Left ventricle myocardium inferior (tissue), 1 donor: ENCODE measurements around the gene ZCCHC4. TPM values are rescaled to one million over a fixed set of nuclear protein-coding genes. Genes with fewer than 3 reads are reported as not detected.

Experiments
- DNase-seq: peaks from one replicate; pipeline ENCODE4 v3.0.0-alpha.2; 2020
- H3K27ac ChIP-seq: fragments of 200-600 bp; replicated peaks from 2 replicates; pipeline ENCODE4 v1.8.0; 2021
- H3K27me3 ChIP-seq: fragments of 200-600 bp; 2 replicates; pipeline ENCODE4 v1.8.0; 2021; ENCODE audit warnings: low read depth
- H3K36me3 ChIP-seq: fragments of 200-600 bp; 2 replicates; pipeline ENCODE4 v1.8.0; 2021
- H3K4me1 ChIP-seq: fragments of 200-600 bp; 2 replicates; pipeline ENCODE4 v1.8.0; 2021
- H3K4me3 ChIP-seq: fragments of 200-600 bp; 2 replicates; pipeline ENCODE4 v1.8.0; 2021; ENCODE audit warnings: mild to moderate bottlenecking, moderate library complexity
- H3K9me3 ChIP-seq: fragments of 200-600 bp; replicated peaks from 2 replicates; pipeline ENCODE4 v1.8.0; 2021
- intact Hi-C: fragments of 100-400 bp; cut with micrococcal nuclease; formaldehyde crosslinking; loops from one replicate; pipeline ENCODE4 v1.11.0; 2022
- total RNA-seq: library from RNA; stranded (reverse); fragmentation: NEBNext Ultra II Directional; extraction: Animal tissue kit (Norgen Biotek cat#: 25700); gene quantifications from one replicate; pipeline ENCODE4 v1.2.1, GENCODE V29; 2021
- TF ChIP-seq, protein P1 (sequence below): fragments of 200-600 bp; IDR thresholded peaks from 2 replicates; pipeline ENCODE4 v1.8.0; 2021; ENCODE audit warnings: antibody characterized with exemption, mild to moderate bottlenecking, borderline replicate concordance
- donor health status: DM: no; HTN: yes; CAD: no; lungs with severe emphysema.

Gene ZCCHC4
- total RNA-seq, 1 donor from 2014 or later, result 8.7 TPM

DNA sequence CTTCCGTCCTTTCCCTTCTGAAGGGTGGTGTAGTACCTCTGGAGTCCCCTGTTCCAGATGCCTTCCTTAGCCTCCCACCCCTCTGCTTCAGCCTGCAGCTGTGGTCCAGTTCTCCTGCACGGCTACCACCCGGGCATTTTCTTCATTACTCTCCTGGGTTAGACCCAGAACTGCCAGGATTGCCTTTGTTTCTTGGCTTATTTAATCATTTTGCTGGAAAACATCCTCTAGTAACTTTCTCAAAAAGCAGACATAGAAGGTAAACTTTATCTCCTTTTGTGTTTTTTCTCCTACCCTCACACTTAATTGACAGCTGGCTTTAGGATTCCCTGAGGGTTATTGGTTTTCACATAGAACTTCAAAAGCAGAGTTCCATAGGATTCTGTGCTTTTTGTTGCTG, 84.7 kb downstream of the ZCCHC4 start:
- Histone ChIP-seq H3K36me3 (peaks cover 97% of the 10 kb centered on the region), H3K4me1 (no peaks in the 10 kb centered on the region), H3K4me3 (no peak overlapping the region), H3K27ac (no peak overlapping the region), H3K9me3 (peaks cover 9% of the 10 kb centered on the region), H3K27me3 (no peaks in the 10 kb centered on the region)
- TF ChIP-seq, protein P1, sequence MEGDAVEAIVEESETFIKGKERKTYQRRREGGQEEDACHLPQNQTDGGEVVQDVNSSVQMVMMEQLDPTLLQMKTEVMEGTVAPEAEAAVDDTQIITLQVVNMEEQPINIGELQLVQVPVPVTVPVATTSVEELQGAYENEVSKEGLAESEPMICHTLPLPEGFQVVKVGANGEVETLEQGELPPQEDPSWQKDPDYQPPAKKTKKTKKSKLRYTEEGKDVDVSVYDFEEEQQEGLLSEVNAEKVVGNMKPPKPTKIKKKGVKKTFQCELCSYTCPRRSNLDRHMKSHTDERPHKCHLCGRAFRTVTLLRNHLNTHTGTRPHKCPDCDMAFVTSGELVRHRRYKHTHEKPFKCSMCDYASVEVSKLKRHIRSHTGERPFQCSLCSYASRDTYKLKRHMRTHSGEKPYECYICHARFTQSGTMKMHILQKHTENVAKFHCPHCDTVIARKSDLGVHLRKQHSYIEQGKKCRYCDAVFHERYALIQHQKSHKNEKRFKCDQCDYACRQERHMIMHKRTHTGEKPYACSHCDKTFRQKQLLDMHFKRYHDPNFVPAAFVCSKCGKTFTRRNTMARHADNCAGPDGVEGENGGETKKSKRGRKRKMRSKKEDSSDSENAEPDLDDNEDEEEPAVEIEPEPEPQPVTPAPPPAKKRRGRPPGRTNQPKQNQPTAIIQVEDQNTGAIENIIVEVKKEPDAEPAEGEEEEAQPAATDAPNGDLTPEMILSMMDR, result no peak
- intact Hi-C loops, result no loop called here
- DNase-seq, result no peak

DNA sequence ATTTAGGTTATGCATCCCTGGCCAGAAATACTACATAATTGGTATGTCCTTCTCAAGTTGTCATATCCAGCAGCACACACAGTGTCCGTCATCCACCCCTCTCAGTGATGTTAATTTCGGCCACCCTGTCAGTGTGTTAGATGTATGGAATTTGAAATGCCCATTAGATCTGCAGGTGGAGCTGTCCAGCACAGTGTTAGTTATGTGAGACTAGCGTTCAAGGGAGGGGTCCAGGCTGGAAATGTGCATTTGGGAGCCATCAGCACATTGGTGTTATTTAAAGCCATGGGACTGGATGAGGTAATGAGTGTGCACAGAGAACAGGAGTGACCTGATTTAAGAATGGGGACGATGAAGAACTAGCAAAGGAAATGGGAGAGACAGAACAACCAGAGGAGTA, 86.9 kb downstream of the ZCCHC4 start:
- no peak for DNase-seq
- H3K4me1 ChIP-seq, result no peaks in the 10 kb centered on the region
- no peak overlapping the region for H3K27ac ChIP-seq
- peaks cover 96% of the 10 kb centered on the region for H3K36me3 ChIP-seq
- H3K4me3 ChIP-seq, result no peak overlapping the region
- no peaks in the 10 kb centered on the region for H3K27me3 ChIP-seq
- intact Hi-C loops, result no loop called here
- TF ChIP-seq, protein P1, result no peak
- H3K9me3 ChIP-seq, result peaks cover 9% of the 10 kb centered on the region

DNA sequence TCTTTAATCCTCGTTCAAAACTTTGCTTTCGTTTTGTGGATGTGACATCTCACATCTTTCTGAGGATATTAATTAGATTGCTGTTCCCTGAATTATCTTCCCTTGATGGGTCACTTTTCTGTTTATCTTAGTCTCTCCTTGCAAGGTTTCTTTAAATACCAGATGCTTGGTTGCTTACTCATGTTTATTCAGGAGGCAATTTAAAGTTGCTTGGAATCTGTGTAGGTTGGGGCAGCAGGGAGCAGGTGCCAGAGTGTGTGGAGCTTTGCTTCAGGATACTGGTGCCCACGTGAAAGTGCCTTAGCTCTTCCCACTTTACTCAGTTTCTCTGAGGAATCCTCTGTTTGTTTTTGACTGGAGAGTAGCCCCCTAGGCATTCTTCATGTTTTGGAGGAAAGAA, 88.5 kb downstream of the ZCCHC4 start:
- Histone ChIP-seq H3K4me1 (no peaks in the 10 kb centered on the region), H3K4me3 (no peak overlapping the region), H3K36me3 (peaks cover 96% of the 10 kb centered on the region), H3K27me3 (no peaks in the 10 kb centered on the region), H3K9me3 (peaks cover 9% of the 10 kb centered on the region), H3K27ac (no peak overlapping the region)
- intact Hi-C loops, result no loop called here
- DNase-seq, result no peak
- TF ChIP-seq, protein P1, result no peak

DNA sequence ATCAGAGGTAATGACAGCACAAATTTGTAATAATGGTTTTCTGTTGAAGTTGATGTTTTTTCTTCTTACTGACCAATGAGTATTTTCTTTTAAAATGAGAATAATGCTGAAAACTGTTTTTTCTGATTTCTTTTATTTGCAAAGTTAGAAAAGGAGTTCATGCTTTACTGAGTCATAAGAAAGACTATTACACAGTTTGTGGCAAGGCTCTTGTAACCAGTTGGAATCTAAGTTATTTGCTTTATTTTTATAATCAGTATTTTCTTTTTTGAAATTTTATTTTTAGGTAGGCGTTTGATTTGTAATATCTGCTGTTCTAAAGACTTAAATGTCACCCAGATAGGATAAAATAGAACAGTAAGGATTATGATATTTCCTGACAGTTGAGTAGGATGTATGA, 89.9 kb downstream of the ZCCHC4 start:
- Histone ChIP-seq H3K4me1 (no peaks in the 10 kb centered on the region), H3K9me3 (peaks cover under 1% of the 10 kb centered on the region), H3K27ac (no peak overlapping the region), H3K4me3 (no peak overlapping the region), H3K27me3 (no peaks in the 10 kb centered on the region), H3K36me3 (peaks cover 96% of the 10 kb centered on the region)
- TF ChIP-seq, protein P1, result no peak
- intact Hi-C loops, result no loop called here
- no peak for DNase-seq

DNA sequence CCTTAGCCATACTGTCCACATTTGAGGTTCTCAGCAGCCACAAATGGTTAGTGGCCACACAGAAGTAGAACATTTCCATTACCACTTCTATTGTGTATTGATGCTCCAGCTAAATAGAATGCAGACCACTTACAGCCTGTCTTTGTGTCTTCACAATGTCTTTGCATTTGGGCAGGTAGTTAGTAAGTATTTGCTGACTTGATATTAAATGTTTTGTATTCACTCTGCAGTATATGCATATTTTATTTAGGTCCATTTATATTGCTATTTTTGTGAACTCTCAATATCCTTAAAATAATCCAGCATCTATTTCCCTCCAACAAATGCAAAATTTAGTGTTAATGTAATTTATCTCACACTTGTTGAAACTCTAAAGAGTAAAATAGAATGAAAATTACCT, 91.1 kb downstream of the ZCCHC4 start:
- Histone ChIP-seq H3K36me3 (peaks cover 96% of the 10 kb centered on the region), H3K4me1 (no peaks in the 10 kb centered on the region), H3K27ac (no peak overlapping the region), H3K9me3 (no peaks in the 10 kb centered on the region), H3K27me3 (no peaks in the 10 kb centered on the region), H3K4me3 (no peak overlapping the region)
- TF ChIP-seq, protein P1, result no peak
- intact Hi-C loops, result no loop called here
- DNase-seq, result no peak

DNA sequence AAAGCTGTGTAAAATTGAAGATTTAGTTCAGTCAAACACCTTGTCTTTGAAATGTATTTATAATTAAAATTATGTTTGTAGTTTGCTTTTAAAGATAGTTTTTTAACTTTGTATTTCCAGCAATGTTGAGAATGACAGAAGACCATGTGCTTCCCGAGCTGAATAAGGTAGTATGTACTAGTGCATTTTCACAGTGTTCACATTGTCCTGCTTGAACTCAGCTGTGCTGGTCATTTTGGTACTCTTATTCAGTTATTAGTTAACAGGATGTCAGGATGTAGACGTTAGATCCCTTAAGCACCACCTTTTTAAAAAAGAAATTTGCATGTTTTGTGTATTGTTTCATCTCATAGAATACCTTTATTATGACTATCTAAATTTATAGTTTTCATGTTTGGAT, 92.9 kb downstream of the ZCCHC4 start:
- Histone ChIP-seq H3K9me3 (no peaks in the 10 kb centered on the region), H3K27ac (no peak overlapping the region), H3K4me3 (no peak overlapping the region), H3K27me3 (no peaks in the 10 kb centered on the region), H3K4me1 (no peaks in the 10 kb centered on the region), H3K36me3 (peaks cover 96% of the 10 kb centered on the region)
- no peak for DNase-seq
- intact Hi-C loops, result no loop called here
- TF ChIP-seq, protein P1, result no peak
